Amygdala (tissue), 56 donors: ENCODE data around the gene RASD2.
A peak's percentile ranks its signal among the peaks of the same experiment; 100 is the strongest.

Source experiments
- DNase-seq, 56 donors: peaks; one replicate each; lab custom pipeline; 2025; lab: John Stamatoyannopoulos, UW

RASD2 gene

GRCh38 chr22:35517769-35518530 is 22.7 kb upstream of the RASD2 start:
- DNase-seq = no peak

GRCh38 chr22:35518811-35519210 is 21.8 kb upstream of the RASD2 start:
- DNase-seq = peak in 1 of 56 donors; percentile 8

GRCh38 chr22:35519306-35520000 is 21.2 kb upstream of the RASD2 start:
- no peak for DNase-seq

GRCh38 chr22:35521358-35522224 is 19.0 kb upstream of the RASD2 start:
- no peak for DNase-seq

- DNase-seq = no peak
Measured at GRCh38 chr22:35522225-35523149, 18.1 kb upstream of the RASD2 start.

GRCh38 chr22:35523167-35523947 is 17.3 kb upstream of the RASD2 start:
- DNase-seq = no peak

- DNase-seq = peak in 32 of 56 donors; percentile 9 to 71 (median 37)
Measured at GRCh38 chr22:35524966-35525686, 15.5 kb upstream of the RASD2 start.

GRCh38 chr22:35525687-35526332 is 14.8 kb upstream of the RASD2 start:
- DNase-seq = no peak

- no peak for DNase-seq
Measured at GRCh38 chr22:35526333-35526979, 14.2 kb upstream of the RASD2 start.

GRCh38 chr22:35528927-35529326 is 11.7 kb upstream of the RASD2 start:
- DNase-seq = no peak

- no peak for DNase-seq
Measured at GRCh38 chr22:35530700-35531099, 9.9 kb upstream of the RASD2 start.

- no peak for DNase-seq
Measured at GRCh38 chr22:35531202-35531601, 9.4 kb upstream of the RASD2 start.

GRCh38 chr22:35531676-35532075 is 9.0 kb upstream of the RASD2 start:
- no peak for DNase-seq

- DNase-seq = no peak
Measured at GRCh38 chr22:35533365-35534029, 7.1 kb upstream of the RASD2 start.

GRCh38 chr22:35534091-35534490 is 6.5 kb upstream of the RASD2 start:
- DNase-seq = no peak

- peak in 1 of 56 donors; percentile 12 for DNase-seq
Measured at GRCh38 chr22:35537232-35537631, 3.4 kb upstream of the RASD2 start.

GRCh38 chr22:35538801-35539321 is 1.8 kb upstream of the RASD2 start:
- no peak for DNase-seq
